Measurements from ENCODE around the gene PRR5. TPM values are rescaled to one million over a fixed set of nuclear protein-coding genes. Genes with fewer than 3 reads are reported as not detected.

The PRR5 gene
- polyA plus RNA-seq, 3 donors, result 19.3 to 38.2 (median 35.3) TPM

GRCh38 chr22:44759430-44760310, 57.7 kb downstream of the PRR5 start:
- no peak for DNase-seq (ENCODE audit: extremely low read depth in 1 of 11, low read depth in 9 of 11, low spot score in 4 of 11)

- DNase-seq (ENCODE audit: extremely low read depth in 1 of 11, low read depth in 9 of 11, low spot score in 4 of 11), result no peak
These were observed 58.5 kb downstream of the PRR5 start for GRCh38 chr22:44760476-44760875.

DNA sequence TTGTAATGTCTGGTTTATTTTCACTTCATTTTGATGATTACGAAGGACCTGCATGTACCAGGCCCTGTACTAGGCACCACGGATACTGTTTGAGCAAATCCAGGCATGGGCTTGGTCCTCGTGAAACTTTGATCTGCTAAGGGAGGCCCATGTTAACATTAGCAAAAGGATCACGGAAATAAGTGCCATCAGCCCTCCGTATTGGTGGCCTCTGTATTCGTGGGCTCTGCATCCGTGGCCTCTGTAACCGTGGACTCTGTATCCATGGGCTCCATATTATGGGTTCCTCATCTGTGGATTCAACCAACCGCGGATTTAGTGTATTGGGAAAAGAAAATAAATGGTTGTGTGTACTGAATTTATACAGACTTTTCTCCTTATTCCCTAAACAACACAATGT, 59.0 kb downstream of the PRR5 start:
- no peak for DNase-seq (ENCODE audit: extremely low read depth in 1 of 11, low read depth in 9 of 11, low spot score in 4 of 11)

GRCh38 chr22:44764373-44764772, 62.4 kb downstream of the PRR5 start:
- no peak for DNase-seq (ENCODE audit: extremely low read depth in 1 of 11, low read depth in 9 of 11, low spot score in 4 of 11)

DNA sequence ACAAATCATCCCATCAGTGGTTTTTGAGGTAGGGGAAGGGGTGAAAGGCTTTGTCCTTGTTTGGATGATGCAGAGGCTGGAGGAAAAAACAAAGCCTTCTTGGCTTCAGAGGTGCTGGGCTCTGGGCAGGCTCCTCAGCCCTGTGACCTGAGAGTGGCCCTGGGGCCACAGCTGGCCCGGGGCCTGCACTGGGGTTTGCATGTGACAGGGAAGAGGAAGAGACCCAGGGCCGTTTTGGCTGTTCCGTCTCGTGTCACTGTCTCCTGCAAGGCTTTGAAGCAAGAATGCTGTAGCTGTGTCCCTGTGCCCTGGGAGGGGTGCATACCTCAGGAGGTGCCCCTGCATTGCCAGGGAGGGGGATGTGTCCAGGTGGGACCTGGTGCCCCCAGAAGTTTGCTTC, 63.0 kb downstream of the PRR5 start:
- no peak for DNase-seq (ENCODE audit: extremely low read depth in 1 of 11, low read depth in 9 of 11, low spot score in 4 of 11)

GRCh38 chr22:44765571-44766285, 63.7 kb downstream of the PRR5 start:
- no peak for DNase-seq (ENCODE audit: extremely low read depth in 1 of 11, low read depth in 9 of 11, low spot score in 4 of 11)

DNA sequence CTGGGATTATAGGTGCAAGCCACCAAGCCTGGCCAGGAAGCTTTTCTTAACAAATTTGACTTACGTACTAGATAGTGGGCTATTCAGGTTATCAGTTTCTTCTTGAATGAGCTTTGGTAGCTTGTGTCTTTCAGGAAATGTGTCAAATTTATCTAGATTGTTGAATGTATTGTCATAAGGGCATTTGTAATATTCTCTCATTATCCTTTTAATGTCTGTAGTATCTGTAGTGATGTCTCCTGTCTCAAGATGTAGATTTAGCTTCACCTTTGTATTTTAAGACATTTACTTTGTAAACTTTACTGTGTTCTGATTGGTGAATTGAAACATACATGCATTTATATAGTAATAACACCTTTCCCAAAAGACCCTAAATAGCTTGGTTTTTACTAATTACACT, 71.1 kb downstream of the PRR5 start:
- no peak for DNase-seq (ENCODE audit: extremely low read depth in 1 of 11, low read depth in 9 of 11, low spot score in 4 of 11)

DNA sequence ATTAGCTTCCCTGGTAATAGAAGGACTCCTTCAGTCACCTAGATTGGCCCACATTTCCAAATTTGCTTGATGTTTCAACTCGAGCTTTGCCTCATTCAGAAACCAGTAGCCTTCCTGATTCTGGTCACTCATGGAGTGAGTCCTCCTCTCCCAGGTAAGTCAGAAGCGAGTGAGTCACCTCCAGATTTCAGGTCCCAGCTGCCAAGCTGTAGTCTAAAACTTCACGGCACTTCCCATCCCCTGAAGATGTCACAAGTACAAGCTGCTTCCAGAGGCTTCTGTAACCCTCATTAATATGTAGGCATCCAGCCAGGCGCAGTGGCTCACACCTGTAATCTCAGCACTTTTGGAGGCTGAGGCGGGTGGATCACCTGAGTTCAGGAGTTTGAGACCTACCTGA, 73.9 kb downstream of the PRR5 start:
- DNase-seq (ENCODE audit: extremely low read depth in 1 of 11, low read depth in 9 of 11, low spot score in 4 of 11), result no peak

GRCh38 chr22:44776605-44777363, 74.8 kb downstream of the PRR5 start:
- peak in 2 of 11 donors; percentile 50 to 52 for DNase-seq (ENCODE audit: extremely low read depth in 1 of 11, low read depth in 9 of 11, low spot score in 4 of 11)

DNA sequence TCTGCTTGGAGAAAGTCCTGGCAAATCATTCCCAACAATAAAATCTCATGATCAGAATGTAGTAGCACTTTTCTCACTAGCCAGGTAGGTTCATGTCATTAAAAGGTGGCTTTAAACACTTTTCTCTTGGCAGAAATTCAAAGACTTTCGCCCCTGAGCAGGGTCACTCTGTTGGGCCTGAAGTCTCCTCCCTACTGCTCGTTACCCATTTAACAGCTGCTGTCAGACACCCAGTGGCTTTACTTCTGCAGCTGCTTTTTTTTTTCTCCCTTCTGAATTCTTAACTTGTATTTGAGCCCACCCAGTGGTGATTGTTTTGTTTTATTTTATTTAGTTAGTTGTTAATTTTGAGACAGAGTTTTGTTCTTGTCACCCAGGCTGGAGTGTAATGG, 75.4 kb downstream of the PRR5 start:
- DNase-seq (ENCODE audit: extremely low read depth in 1 of 11, low read depth in 9 of 11, low spot score in 4 of 11), result no peak

- no peak for DNase-seq (ENCODE audit: extremely low read depth in 1 of 11, low read depth in 9 of 11, low spot score in 4 of 11)
These were observed 79.0 kb downstream of the PRR5 start for GRCh38 chr22:44780876-44781449.

DNA sequence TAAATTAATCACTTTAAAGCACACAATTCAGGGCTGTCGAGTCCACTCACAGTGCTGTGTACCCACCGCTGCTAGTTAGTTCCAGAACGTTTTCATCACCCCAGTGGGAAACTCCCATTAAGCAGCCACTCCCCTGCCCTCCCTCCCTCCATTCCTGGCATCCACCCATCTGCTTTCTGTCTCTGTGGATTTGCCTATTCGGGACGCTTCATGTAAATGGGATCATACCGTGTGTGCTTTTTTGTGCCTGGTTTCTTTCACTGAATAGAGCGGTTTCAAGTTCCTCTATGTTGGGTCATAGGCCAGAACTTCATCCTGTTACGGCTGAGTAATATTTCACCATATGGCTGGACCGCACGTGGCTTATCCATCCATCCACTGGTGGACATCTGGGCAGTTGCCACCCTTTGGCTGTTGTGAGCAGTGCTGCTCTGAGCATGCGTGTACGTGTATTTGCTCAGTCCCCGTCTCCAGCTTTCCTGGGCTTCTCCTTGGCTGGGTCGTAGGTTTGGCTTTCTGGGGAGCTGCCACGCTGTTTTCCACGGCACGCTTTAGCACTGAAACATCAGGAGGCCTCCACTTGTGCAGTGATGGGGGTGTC, 80.5 kb downstream of the PRR5 start:
- no peak for DNase-seq (ENCODE audit: extremely low read depth in 1 of 11, low read depth in 9 of 11, low spot score in 4 of 11)

- no peak for DNase-seq (ENCODE audit: extremely low read depth in 1 of 11, low read depth in 9 of 11, low spot score in 4 of 11)
These were observed 81.1 kb downstream of the PRR5 start for GRCh38 chr22:44783091-44783490.

DNA sequence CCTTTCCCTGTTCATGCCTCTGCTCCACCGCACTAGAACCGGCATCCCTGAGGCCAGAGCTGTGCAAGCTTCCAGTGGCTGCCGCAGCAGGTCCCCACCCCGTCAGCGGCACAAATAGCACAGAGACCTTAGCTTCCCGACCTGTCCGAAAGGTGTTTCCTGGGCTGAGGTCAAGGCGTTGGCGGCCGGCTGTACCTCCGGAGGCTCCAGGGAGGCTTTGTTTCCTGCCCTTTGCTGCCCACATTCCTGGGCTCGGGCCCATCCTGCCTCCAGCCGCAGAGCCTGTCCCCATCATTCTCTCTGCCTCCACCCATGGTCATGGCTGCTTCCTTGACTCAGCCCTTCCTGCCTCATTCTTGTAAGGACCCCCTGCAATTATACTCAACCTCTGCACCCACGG, 81.6 kb downstream of the PRR5 start:
- no peak for DNase-seq (ENCODE audit: extremely low read depth in 1 of 11, low read depth in 9 of 11, low spot score in 4 of 11)

GRCh38 chr22:44786136-44786535, 84.1 kb downstream of the PRR5 start:
- no peak for DNase-seq (ENCODE audit: extremely low read depth in 1 of 11, low read depth in 9 of 11, low spot score in 4 of 11)

DNA sequence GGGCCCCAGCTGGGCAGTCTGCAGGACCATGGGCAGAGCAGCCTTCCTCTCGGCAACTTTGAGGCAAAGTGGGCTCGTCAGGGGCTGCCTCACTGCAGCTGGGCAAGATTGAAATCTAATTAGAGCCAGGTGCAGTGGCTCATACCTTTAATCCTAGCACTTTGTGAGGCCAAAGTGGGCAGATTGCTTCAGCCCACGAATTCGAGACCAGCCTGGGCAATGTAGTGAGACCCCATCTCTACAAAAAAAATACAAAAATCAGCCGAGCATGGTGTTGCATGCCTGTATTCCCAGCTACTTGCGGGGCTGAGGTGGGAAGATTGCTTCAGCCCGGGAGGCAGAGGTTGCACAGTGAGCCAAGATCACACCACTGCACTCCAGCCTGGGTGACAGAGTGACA, 84.6 kb downstream of the PRR5 start:
- no peak for DNase-seq (ENCODE audit: extremely low read depth in 1 of 11, low read depth in 9 of 11, low spot score in 4 of 11)
